H9 (cell line): ENCODE measurements around the gene RBM23. TPM values are rescaled to one million over a fixed set of nuclear protein-coding genes. Genes with fewer than 3 reads are reported as not detected.

ENCODE experiments used
- DNase-seq: peaks from one replicate; pipeline ENCODE4 v3.0.0-alpha.2; 2017
- H2AFZ ChIP-seq: one replicate; pipeline ENCODE4 v1.6.1; 2013; ENCODE audit warnings: mild to moderate bottlenecking, low read length, control low read depth, moderate library complexity
- H2AK5ac ChIP-seq: 2 replicates; pipeline ENCODE4 v1.6.1; 2013; ENCODE audit warnings: low read length, control low read depth, mixed read lengths; ENCODE audit not compliant: insufficient read length
- H2BK120ac ChIP-seq: one replicate; pipeline ENCODE4 v1.6.1; 2013; ENCODE audit warnings: low read depth, mild to moderate bottlenecking, low read length, control low read depth, inconsistent platforms; ENCODE audit not compliant: poor library complexity, severe bottlenecking
- H2BK12ac ChIP-seq: 2 replicates; pipeline ENCODE4 v1.6.1; 2013; ENCODE audit warnings: low read length, control low read depth, mixed read lengths, low read depth; ENCODE audit not compliant: insufficient read length
- H2BK15ac ChIP-seq: 2 replicates; pipeline ENCODE4 v1.6.1; 2013; ENCODE audit warnings: low read depth, low read length, control low read depth
- H2BK20ac ChIP-seq: one replicate; pipeline ENCODE4 v1.6.1; 2013; ENCODE audit warnings: low read depth, mild to moderate bottlenecking, low read length, control low read depth, inconsistent platforms; ENCODE audit not compliant: poor library complexity, severe bottlenecking
- H2BK5ac ChIP-seq: 2 replicates; pipeline ENCODE4 v1.6.1; 2013; ENCODE audit warnings: low read length, control low read depth, mixed read lengths; ENCODE audit not compliant: insufficient read length
- H3K14ac ChIP-seq: 2 replicates; pipeline ENCODE4 v1.6.1; 2013; ENCODE audit warnings: low read length, control low read depth; ENCODE audit not compliant: insufficient read depth
- H3K18ac ChIP-seq: 2 replicates; pipeline ENCODE4 v1.6.1; 2013; ENCODE audit warnings: low read depth, mild to moderate bottlenecking, mixed read lengths, low read length, control low read depth; ENCODE audit not compliant: insufficient read length
- H3K23ac ChIP-seq: 2 replicates; pipeline ENCODE4 v1.6.1; 2013; ENCODE audit warnings: low read length, control low read depth, mixed read lengths, low read depth; ENCODE audit not compliant: insufficient read length
- H3K23me2 ChIP-seq: 2 replicates; pipeline ENCODE4 v1.6.1; 2013; ENCODE audit warnings: low read depth, mild to moderate bottlenecking, mixed read lengths, low read length, control low read depth; ENCODE audit not compliant: insufficient read length, poor library complexity, severe bottlenecking
- H3K27ac ChIP-seq: 2 replicates; pipeline ENCODE4 v1.5.1; 2013; ENCODE audit warnings: low read length, control low read depth, mixed read lengths, low read depth; ENCODE audit not compliant: insufficient read length
- H3K27me3 ChIP-seq: 2 replicates; pipeline ENCODE4 v1.6.1; 2013; ENCODE audit warnings: low read length, control low read depth, inconsistent platforms; ENCODE audit not compliant: insufficient read depth
- H3K4ac ChIP-seq: 2 replicates; pipeline ENCODE4 v1.6.1; 2013; ENCODE audit warnings: low read depth, mild to moderate bottlenecking, control low read depth, inconsistent platforms, low read length, moderate library complexity
- H3K4me1 ChIP-seq: 2 replicates; pipeline ENCODE4 v1.6.1; 2013; ENCODE audit warnings: low read length, control low read depth, inconsistent platforms; ENCODE audit not compliant: insufficient read depth
- H3K4me2 ChIP-seq: 2 replicates; pipeline ENCODE4 v1.6.1; 2013; ENCODE audit warnings: low read length, control low read depth, mixed read lengths; ENCODE audit not compliant: insufficient read length, insufficient read depth
- H3K56ac ChIP-seq: 2 replicates; pipeline ENCODE4 v1.6.1; 2013; ENCODE audit warnings: low read depth, mild to moderate bottlenecking, mixed read lengths, low read length, control low read depth; ENCODE audit not compliant: insufficient read length
- H3K79me1 ChIP-seq: 2 replicates; pipeline ENCODE4 v1.6.1; 2013; ENCODE audit warnings: low read depth, mild to moderate bottlenecking, moderate library complexity, low read length, control low read depth, inconsistent platforms; ENCODE audit not compliant: insufficient read depth, poor library complexity, severe bottlenecking
- H3K79me2 ChIP-seq: 2 replicates; pipeline ENCODE4 v1.6.1; 2013; ENCODE audit warnings: low read length, control low read depth, inconsistent platforms; ENCODE audit not compliant: insufficient read depth
- H3K9ac ChIP-seq: 2 replicates; pipeline ENCODE4 v1.6.1; 2013; ENCODE audit warnings: low read length, control low read depth, mixed read lengths; ENCODE audit not compliant: insufficient read length; ENCODE audit errors: extremely low read depth
- H3K9me3 ChIP-seq: one replicate; pipeline ENCODE4 v1.6.1; 2013; ENCODE audit warnings: low read depth, low read length, inconsistent platforms; ENCODE audit not compliant: control insufficient read depth
- H3T11ph ChIP-seq: one replicate; pipeline ENCODE4 v1.6.1; 2013; ENCODE audit warnings: mild to moderate bottlenecking, low read length, control low read depth, inconsistent platforms
- H4K20me1 ChIP-seq: one replicate; pipeline ENCODE4 v1.6.1; 2013; ENCODE audit not compliant: control insufficient read depth, insufficient read length, insufficient read depth
- H4K5ac ChIP-seq: 2 replicates; pipeline ENCODE4 v1.6.1; 2013; ENCODE audit warnings: low read depth, mild to moderate bottlenecking, mixed read lengths, low read length, control low read depth; ENCODE audit not compliant: insufficient read length
- H4K8ac ChIP-seq: replicated peaks from 2 replicates; pipeline ENCODE4 v1.6.1; 2013; ENCODE audit warnings: low read length, control low read depth, mixed read lengths, low read depth; ENCODE audit not compliant: insufficient read length
- H4K91ac ChIP-seq: 2 replicates; pipeline ENCODE4 v1.6.1; 2013; ENCODE audit warnings: low read depth, mild to moderate bottlenecking, moderate library complexity, mixed read lengths, low read length, control low read depth; ENCODE audit not compliant: insufficient read length
- H3K27ac Mint-ChIP-seq, 3 experiments: 2 replicates in 2 of 3; 3 replicates in 1 of 3; pipeline ENCODE4 v1.8.0; 2020 to 2021; ENCODE audit warnings: mixed read lengths in 3 of 3, mild to moderate bottlenecking in 1 of 3, moderate library complexity in 1 of 3
- H3K27me3 Mint-ChIP-seq: 2 replicates; pipeline ENCODE4 v1.8.0; 2021; ENCODE audit warnings: low read depth, mild to moderate bottlenecking, moderate library complexity, mixed read lengths
- H3K36me3 Mint-ChIP-seq, 3 experiments: 2 replicates in 2 of 3; 3 replicates in 1 of 3; pipeline ENCODE4 v1.8.0; 2020 to 2021; ENCODE audit warnings: low read depth in 3 of 3, mixed read lengths in 3 of 3; ENCODE audit not compliant: insufficient read depth in 1 of 3
- H3K4me1 Mint-ChIP-seq, 2 experiments: 2 replicates each; pipeline ENCODE4 v1.8.0; 2020; ENCODE audit warnings: mixed read lengths in 2 of 2
- H3K4me3 Mint-ChIP-seq, 2 experiments: 2 replicates in 1 of 2; 3 replicates in 1 of 2; pipeline ENCODE4 v1.8.0; 2020 to 2021; ENCODE audit warnings: mild to moderate bottlenecking in 2 of 2, mixed read lengths in 2 of 2, moderate library complexity in 1 of 2
- H3K9me3 Mint-ChIP-seq, 2 experiments: 2 replicates in 1 of 2; 3 replicates in 1 of 2; pipeline ENCODE4 v1.8.0; 2020; ENCODE audit warnings: mild to moderate bottlenecking in 2 of 2, mixed read lengths in 2 of 2, moderate library complexity in 1 of 2
- WGBS: extraction: QIAGEN DNeasy Blood & Tissue Kit; methylation state at CpG from one replicate; pipeline ENCODE4 v1.1.7; 2013; ENCODE audit warnings: missing lambda C conversion rate, low lambda C conversion rate, mixed read lengths; ENCODE audit not compliant: insufficient read length; ENCODE audit errors: extremely low coverage; 5-methylcytosine and 5-hydroxymethylcytosine counted together
- total RNA-seq: library from RNA; stranded (reverse); gene quantifications from 2 replicates; pipeline ENCODE4 v1.2.1, GENCODE V29; 2021
- TF ChIP-seq, protein P1 (sequence below): fragments of 200-600 bp; sonication (generic); conservative IDR thresholded peaks from 3 replicates; pipeline ENCODE4 v1.8.0; 2021; ENCODE audit warnings: antibody characterized with exemption, mild to moderate bottlenecking

RBM23 gene
- total RNA-seq, 1 experiment from 2014 or later = 79.0 TPM

DNA sequence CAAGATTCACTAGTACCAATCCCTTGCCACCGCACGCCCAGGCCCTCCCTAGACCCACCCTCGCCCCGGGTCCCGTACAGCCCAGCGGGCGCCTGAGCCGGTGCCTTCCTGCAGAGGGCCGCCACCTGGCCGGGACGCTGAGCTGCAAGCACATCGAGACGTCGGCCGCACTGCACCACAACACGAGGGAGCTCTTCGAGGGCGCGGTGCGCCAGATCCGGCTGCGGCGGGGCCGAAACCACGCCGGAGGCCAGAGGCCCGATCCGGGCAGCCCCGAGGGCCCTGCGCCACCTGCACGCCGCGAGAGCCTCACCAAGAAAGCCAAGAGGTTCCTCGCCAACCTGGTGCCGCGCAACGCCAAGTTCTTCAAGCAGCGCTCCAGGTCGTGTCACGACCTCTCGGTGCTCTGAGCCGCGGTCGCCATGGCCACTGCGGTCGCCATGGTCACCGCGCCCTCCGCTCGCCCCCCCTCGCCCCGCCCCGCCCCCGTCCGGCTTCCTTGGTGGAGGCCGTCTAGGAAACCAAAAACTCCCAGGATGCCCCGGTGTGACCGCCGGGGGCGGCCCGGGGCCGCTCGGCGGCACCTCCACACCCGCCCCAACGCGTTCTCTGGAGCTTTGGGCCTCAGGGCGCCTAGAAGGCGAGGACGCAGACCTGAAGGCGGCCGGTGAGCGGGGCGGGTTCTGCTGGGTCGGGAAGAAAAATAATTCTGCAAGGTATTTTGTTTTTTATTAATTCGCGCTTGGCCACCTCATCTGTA is 32.3 kb downstream of the RBM23 start:
- Histone ChIP-seq H2BK20ac (no peak overlapping the region), H3K23ac (no peak overlapping the region), H4K91ac (no peak overlapping the region), H3K27ac (no peak overlapping the region), H3K9me3 (no peaks in the 10 kb centered on the region), H3K79me1 (no peaks in the 10 kb centered on the region), H4K20me1 (no peaks in the 10 kb centered on the region), H3K4me2 (peak overlapping the region; percentile 73), H2BK15ac (no peak overlapping the region), H3K23me2 (peaks cover 13% of the 10 kb centered on the region), H3K4me1 (no peaks in the 10 kb centered on the region; the same call in 1 of the 2 replicates), H4K8ac (no peak overlapping the region), H2AK5ac (no peak overlapping the region), H2BK12ac (no peak overlapping the region), H3K9ac (peak overlapping the region; percentile 45), H4K5ac (no peak overlapping the region), H2AFZ (no peak overlapping the region), H2BK5ac (no peak overlapping the region), H3T11ph (no peak overlapping the region), H3K4ac (no peak overlapping the region; the same call in 1 of the 2 replicates), H2BK120ac (no peak overlapping the region), H3K18ac (peak overlapping the region; percentile 52), H3K56ac (no peak overlapping the region), H3K14ac (peak overlapping the region; percentile 69), H3K27me3 (peaks cover 3% of the 10 kb centered on the region; the same call in 1 of the 2 replicates), H3K79me2 (no peaks in the 10 kb centered on the region)
- peak overlapping the region; percentile 87 to 93 for H3K4me3 Mint-ChIP-seq
- no peaks in the 10 kb centered on the region; a peak in 1 of 5 replicates for H3K9me3 Mint-ChIP-seq
- H3K36me3 Mint-ChIP-seq = peaks cover 0 to 11% (median 6%) of the 10 kb centered on the region in 3 experiments; a peak in 3 of 7 replicates
- H3K27ac Mint-ChIP-seq = peak overlapping the region; percentile 84 to 98 (median 97); a peak in 6 of 7 replicates
- peaks cover 37% of the 10 kb centered on the region for H3K27me3 Mint-ChIP-seq
- no CpG with 5 or more reads among the region's 77 CpGs for WGBS
- TF ChIP-seq, protein P1, sequence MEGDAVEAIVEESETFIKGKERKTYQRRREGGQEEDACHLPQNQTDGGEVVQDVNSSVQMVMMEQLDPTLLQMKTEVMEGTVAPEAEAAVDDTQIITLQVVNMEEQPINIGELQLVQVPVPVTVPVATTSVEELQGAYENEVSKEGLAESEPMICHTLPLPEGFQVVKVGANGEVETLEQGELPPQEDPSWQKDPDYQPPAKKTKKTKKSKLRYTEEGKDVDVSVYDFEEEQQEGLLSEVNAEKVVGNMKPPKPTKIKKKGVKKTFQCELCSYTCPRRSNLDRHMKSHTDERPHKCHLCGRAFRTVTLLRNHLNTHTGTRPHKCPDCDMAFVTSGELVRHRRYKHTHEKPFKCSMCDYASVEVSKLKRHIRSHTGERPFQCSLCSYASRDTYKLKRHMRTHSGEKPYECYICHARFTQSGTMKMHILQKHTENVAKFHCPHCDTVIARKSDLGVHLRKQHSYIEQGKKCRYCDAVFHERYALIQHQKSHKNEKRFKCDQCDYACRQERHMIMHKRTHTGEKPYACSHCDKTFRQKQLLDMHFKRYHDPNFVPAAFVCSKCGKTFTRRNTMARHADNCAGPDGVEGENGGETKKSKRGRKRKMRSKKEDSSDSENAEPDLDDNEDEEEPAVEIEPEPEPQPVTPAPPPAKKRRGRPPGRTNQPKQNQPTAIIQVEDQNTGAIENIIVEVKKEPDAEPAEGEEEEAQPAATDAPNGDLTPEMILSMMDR = peak; percentile 40; the same call in 2 of the 3 replicates
- peaks cover 35 to 39% of the 10 kb centered on the region in 2 experiments for H3K4me1 Mint-ChIP-seq
- peak; percentile 92 for DNase-seq
